Ovary (tissue), 3 donors: ENCODE measurements around the gene APBB2.

ENCODE experiments used
- EP300 ChIP-seq: sonication (generic); formaldehyde crosslinking; IDR thresholded peaks from one replicate; pipeline ENCODE4 v1.6.1; 2017; ENCODE audit warnings: antibody characterized with exemption
- POLR2A ChIP-seq: fragments of 450-650 bp; IDR thresholded peaks from one replicate; pipeline ENCODE4 v1.6.1; 2017; ENCODE audit warnings: antibody characterized with exemption, mild to moderate bottlenecking, moderate library complexity
- TF ChIP-seq, protein P1 (sequence below), 3 donors: fragments of 450-650 bp in 2 of 3; fragments of 200-600 bp in 1 of 3; IDR thresholded peaks; one replicate each; pipeline versions ENCODE4 v1.5.1 to v1.8.0; 2016 to 2022; ENCODE audit warnings: antibody characterized with exemption in 3 of 3, mild to moderate bottlenecking in 1 of 3
- donor health status: DM: no; HTN: no; CAD: no.

DNA sequence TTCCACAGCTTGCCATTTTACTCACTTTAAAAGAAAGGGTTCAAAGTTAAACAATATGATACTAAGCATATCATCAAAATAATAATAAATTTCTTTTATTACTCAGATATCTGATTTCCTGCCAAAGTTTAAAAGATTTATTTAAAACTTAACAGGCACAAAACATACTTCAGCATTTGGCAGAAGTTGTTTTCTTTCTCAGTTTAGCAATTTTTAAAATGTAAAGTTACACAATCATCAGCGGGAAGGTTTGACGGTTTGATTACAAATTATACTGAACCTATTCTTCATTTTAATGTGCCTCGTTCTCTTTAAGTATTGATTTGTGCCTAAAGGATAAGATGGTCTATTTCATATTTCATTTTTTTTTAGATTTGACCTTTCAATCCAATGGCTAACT lies 227.2 kb downstream of the APBB2 start:
- TF ChIP-seq POLR2A: no peak
- TF ChIP-seq, protein P1, sequence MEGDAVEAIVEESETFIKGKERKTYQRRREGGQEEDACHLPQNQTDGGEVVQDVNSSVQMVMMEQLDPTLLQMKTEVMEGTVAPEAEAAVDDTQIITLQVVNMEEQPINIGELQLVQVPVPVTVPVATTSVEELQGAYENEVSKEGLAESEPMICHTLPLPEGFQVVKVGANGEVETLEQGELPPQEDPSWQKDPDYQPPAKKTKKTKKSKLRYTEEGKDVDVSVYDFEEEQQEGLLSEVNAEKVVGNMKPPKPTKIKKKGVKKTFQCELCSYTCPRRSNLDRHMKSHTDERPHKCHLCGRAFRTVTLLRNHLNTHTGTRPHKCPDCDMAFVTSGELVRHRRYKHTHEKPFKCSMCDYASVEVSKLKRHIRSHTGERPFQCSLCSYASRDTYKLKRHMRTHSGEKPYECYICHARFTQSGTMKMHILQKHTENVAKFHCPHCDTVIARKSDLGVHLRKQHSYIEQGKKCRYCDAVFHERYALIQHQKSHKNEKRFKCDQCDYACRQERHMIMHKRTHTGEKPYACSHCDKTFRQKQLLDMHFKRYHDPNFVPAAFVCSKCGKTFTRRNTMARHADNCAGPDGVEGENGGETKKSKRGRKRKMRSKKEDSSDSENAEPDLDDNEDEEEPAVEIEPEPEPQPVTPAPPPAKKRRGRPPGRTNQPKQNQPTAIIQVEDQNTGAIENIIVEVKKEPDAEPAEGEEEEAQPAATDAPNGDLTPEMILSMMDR (IDR thresholded peaks at IDR 0.05): no peak
- no peak for TF ChIP-seq EP300
